ENCODE results near the gene DNAJC25. TPM values are rescaled to one million over a fixed set of nuclear protein-coding genes. Genes with fewer than 3 reads are reported as not detected.

The DNAJC25 gene
- total and polyA plus RNA-seq, 2 experiments from 2014 or later, result 8.4 to 8.9 TPM

- H3K4me2 ChIP-seq, result peak overlapping the region; percentile 86; the same call in 1 of the 2 replicates
- H3K27me3 Mint-ChIP-seq (ENCODE audit: insufficient read depth, low read depth, poor library complexity), result peaks cover 4% of the 10 kb centered on the region
- no peak overlapping the region for H3K4me3 ChIP-seq
These were observed 2.2 kb downstream of the DNAJC25 start for GRCh38 chr9:111633389-111633736.

More at GRCh38 chr9:111633389-111633736, 2.2 kb downstream of the DNAJC25 start:
- ATAC-seq (no peak), DNase-seq (ENCODE audit: low spot score) (no peak)
- TF ChIP-seq ZNF331 (CRISPR knock-in tag; IDR thresholded peaks at IDR 0.05; ENCODE audit: low read depth), result no peak
- TF ChIP-seq NANOG (IDR thresholded peaks at IDR 0.05; ENCODE audit: borderline replicate concordance), result no peak
- TF ChIP-seq JUNB (IDR thresholded peaks at IDR 0.05; ENCODE audit: unreplicated experiment), result no peak
- TF ChIP-seq EZH2 (IDR thresholded peaks at IDR 0.05; ENCODE audit: low read depth, unreplicated experiment), result no peak
- no peak for TF ChIP-seq CREB1 (CRISPR knock-in tag; IDR thresholded peaks at IDR 0.05; ENCODE audit: low read depth)
- TF ChIP-seq ZNF462 (CRISPR knock-in tag; IDR thresholded peaks at IDR 0.05), result no peak
- no peak for TF ChIP-seq POLR2AphosphoS5 (IDR thresholded peaks at IDR 0.05; ENCODE audit: low read depth)
- TF ChIP-seq, protein P1, sequence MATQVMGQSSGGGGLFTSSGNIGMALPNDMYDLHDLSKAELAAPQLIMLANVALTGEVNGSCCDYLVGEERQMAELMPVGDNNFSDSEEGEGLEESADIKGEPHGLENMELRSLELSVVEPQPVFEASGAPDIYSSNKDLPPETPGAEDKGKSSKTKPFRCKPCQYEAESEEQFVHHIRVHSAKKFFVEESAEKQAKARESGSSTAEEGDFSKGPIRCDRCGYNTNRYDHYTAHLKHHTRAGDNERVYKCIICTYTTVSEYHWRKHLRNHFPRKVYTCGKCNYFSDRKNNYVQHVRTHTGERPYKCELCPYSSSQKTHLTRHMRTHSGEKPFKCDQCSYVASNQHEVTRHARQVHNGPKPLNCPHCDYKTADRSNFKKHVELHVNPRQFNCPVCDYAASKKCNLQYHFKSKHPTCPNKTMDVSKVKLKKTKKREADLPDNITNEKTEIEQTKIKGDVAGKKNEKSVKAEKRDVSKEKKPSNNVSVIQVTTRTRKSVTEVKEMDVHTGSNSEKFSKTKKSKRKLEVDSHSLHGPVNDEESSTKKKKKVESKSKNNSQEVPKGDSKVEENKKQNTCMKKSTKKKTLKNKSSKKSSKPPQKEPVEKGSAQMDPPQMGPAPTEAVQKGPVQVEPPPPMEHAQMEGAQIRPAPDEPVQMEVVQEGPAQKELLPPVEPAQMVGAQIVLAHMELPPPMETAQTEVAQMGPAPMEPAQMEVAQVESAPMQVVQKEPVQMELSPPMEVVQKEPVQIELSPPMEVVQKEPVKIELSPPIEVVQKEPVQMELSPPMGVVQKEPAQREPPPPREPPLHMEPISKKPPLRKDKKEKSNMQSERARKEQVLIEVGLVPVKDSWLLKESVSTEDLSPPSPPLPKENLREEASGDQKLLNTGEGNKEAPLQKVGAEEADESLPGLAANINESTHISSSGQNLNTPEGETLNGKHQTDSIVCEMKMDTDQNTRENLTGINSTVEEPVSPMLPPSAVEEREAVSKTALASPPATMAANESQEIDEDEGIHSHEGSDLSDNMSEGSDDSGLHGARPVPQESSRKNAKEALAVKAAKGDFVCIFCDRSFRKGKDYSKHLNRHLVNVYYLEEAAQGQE (IDR thresholded peaks at IDR 0.05; ENCODE audit: unreplicated experiment), result no peak
- no peak for TF ChIP-seq EZH2phosphoT487 (IDR thresholded peaks at IDR 0.05; ENCODE audit: unreplicated experiment)
- no peak for TF ChIP-seq STAT1 (IDR thresholded peaks at IDR 0.05; ENCODE audit: unreplicated experiment)
- no peak for TF ChIP-seq CTCF (conservative IDR thresholded peaks at IDR 0.05; ENCODE audit: low read depth in 2 of 2)
- TF ChIP-seq ZNF114 (CRISPR knock-in tag; IDR thresholded peaks at IDR 0.05), result no peak
- TF ChIP-seq ETS1 (IDR thresholded peaks at IDR 0.05), result no peak
- H4K20me1 ChIP-seq (replicated peaks; ENCODE audit: insufficient read depth), result peaks cover 13% of the 10 kb centered on the region; the same call in 1 of the 2 replicates
- Mint-ChIP-seq H3K36me3 (ENCODE audit: low read depth) (no peaks in the 10 kb centered on the region), H3K9me3 (no peaks in the 10 kb centered on the region), H3K4me3 (peak overlapping the region; percentile 95; the same call in 1 of the 3 replicates), H3K4me1 (peaks cover 23% of the 10 kb centered on the region), H3K27ac (no peak overlapping the region)
- no peak overlapping the region for H3K27ac ChIP-seq (ENCODE audit: low read depth)
- H3K9me2 ChIP-seq (ENCODE audit: insufficient read depth), result no peaks in the 10 kb centered on the region
- H2AFZ ChIP-seq, result no peak overlapping the region
- no peaks in the 10 kb centered on the region for H3K36me3 ChIP-seq (ENCODE audit: insufficient read depth)
- H3F3A ChIP-seq (replicated peaks; ENCODE audit: low read depth), result no peaks in the 10 kb centered on the region
- H3K79me2 ChIP-seq (replicated peaks; ENCODE audit: insufficient read depth), result peaks cover 68% of the 10 kb centered on the region
- H3K27me3 ChIP-seq (ENCODE audit: insufficient read depth), result no peaks in the 10 kb centered on the region
- H3K4me1 ChIP-seq (ENCODE audit: insufficient read depth), result peaks cover 8% of the 10 kb centered on the region

Measured in GM23338 (cell line).